Breast epithelium (tissue), 4 donors: ENCODE measurements around the gene AHNAK2. TPM values are rescaled to one million over a fixed set of nuclear protein-coding genes. Genes with fewer than 3 reads are reported as not detected.
"Not testable (repeated sequence)": the region's sequence is repeated elsewhere in the genome, so short reads cannot be mapped to it uniquely, and the experiment has no call there.

ENCODE experiments used
- DNase-seq, 2 donors: peaks; one replicate each; pipeline ENCODE4 v3.0.0-alpha.2; 2019; ENCODE audit warnings: low spot score in 2 of 2
- H3K27ac ChIP-seq, 2 donors: fragments of 200-600 bp; sonication (generic) in 1 of 2; one replicate each; pipeline ENCODE4 v1.5.1; 2016 to 2019; ENCODE audit warnings: mild to moderate bottlenecking in 1 of 2
- H3K27me3 ChIP-seq, 2 donors: fragments of 200-600 bp; sonication (generic) in 1 of 2; one replicate each; pipeline versions ENCODE4 v1.5.1 to v1.6.0; 2017 to 2019; ENCODE audit warnings: control low read depth in 1 of 2, mild to moderate bottlenecking in 1 of 2
- H3K36me3 ChIP-seq: fragments of 200-600 bp; one replicate; pipeline ENCODE4 v1.5.1; 2019
- H3K4me1 ChIP-seq, 2 donors: fragments of 200-600 bp; sonication (generic); one replicate each; pipeline ENCODE4 v1.5.1; 2016 to 2019; ENCODE audit warnings: control low read depth in 1 of 2
- H3K4me3 ChIP-seq, 3 donors: fragments of 200-600 bp; sonication (generic); 1 replicate in 2 of 3; 2 replicates in 1 of 3; pipeline ENCODE4 v1.5.1; 2016 to 2019; ENCODE audit warnings: mild to moderate bottlenecking in 3 of 3, moderate library complexity in 2 of 3
- H3K9me3 ChIP-seq, 2 donors: fragments of 200-600 bp; sonication (generic) in 1 of 2; one replicate each; pipeline ENCODE4 v1.5.1; 2016 to 2019; ENCODE audit warnings: control low read depth in 1 of 2
- CTCF ChIP-seq, 3 donors: fragments of 450-650 bp; IDR thresholded peaks; one replicate each; pipeline ENCODE4 v1.5.1; 2016 to 2017; ENCODE audit warnings: antibody characterized with exemption in 3 of 3, mild to moderate bottlenecking in 3 of 3, moderate library complexity in 3 of 3
- POLR2A ChIP-seq: fragments of 450-650 bp; IDR thresholded peaks from one replicate; pipeline ENCODE4 v1.6.1; 2016; ENCODE audit warnings: antibody characterized with exemption, mild to moderate bottlenecking, moderate library complexity
- POLR2AphosphoS5 ChIP-seq, 3 donors: sonication (generic); formaldehyde crosslinking; IDR thresholded peaks; one replicate each; pipeline ENCODE4 v1.6.1; 2017; ENCODE audit warnings: antibody characterized with exemption in 3 of 3
- intact Hi-C: fragments of 100-400 bp; cut with DNase I; formaldehyde crosslinking; loops from one replicate; pipeline ENCODE4 v1.15.1; 2023; ENCODE audit warnings: low total_unique reads
- total RNA-seq, 3 donors: library from RNA; depleted of rRNA; stranded (reverse); fragments of >200 nt; gene quantifications; one replicate each; pipeline ENCODE4 v1.1.0, GENCODE V29; 2016

Gene AHNAK2
- total RNA-seq, 3 donors from 2014 or later: 15.1 to 46.7 (median 19.3) TPM

- intact Hi-C loops: no loop called here
- H3K27me3 ChIP-seq: no peaks in the 10 kb centered on the region
- H3K4me1 ChIP-seq: no peaks in the 10 kb centered on the region
- no peak for DNase-seq
- no peaks in the 10 kb centered on the region for H3K36me3 ChIP-seq
- H3K27ac ChIP-seq: no peak overlapping the region
- H3K4me3 ChIP-seq: no peak overlapping the region
- no peak for TF ChIP-seq POLR2A
- TF ChIP-seq CTCF (IDR thresholded peaks at IDR 0.05): no peak
- TF ChIP-seq POLR2AphosphoS5 (IDR thresholded peaks at IDR 0.05): no peak
- H3K9me3 ChIP-seq: peaks cover 3 to 5% of the 10 kb centered on the region in 2 donors
Observed at GRCh38 chr14:104917116-104917515, 61.1 kb downstream of the AHNAK2 start.

- intact Hi-C loops: no loop called here
- H3K27me3 ChIP-seq: no peaks in the 10 kb centered on the region
- H3K4me1 ChIP-seq: no peaks in the 10 kb centered on the region
- no peak overlapping the region for H3K4me3 ChIP-seq
- H3K36me3 ChIP-seq: no peaks in the 10 kb centered on the region
- TF ChIP-seq POLR2AphosphoS5 (IDR thresholded peaks at IDR 0.05): no peak
- TF ChIP-seq CTCF (IDR thresholded peaks at IDR 0.05): no peak
- TF ChIP-seq POLR2A: no peak
- no peak overlapping the region for H3K27ac ChIP-seq
- DNase-seq: no peak
- H3K9me3 ChIP-seq: peaks cover 3 to 9% of the 10 kb centered on the region in 2 donors
Observed at GRCh38 chr14:104913435-104913834, 64.7 kb downstream of the AHNAK2 start.

GRCh38 chr14:104912053-104912452 lies 66.1 kb downstream of the AHNAK2 start:
- H3K9me3 ChIP-seq: peaks cover 3 to 9% of the 10 kb centered on the region in 2 donors
- no peaks in the 10 kb centered on the region for H3K27me3 ChIP-seq
- H3K4me3 ChIP-seq: no peak overlapping the region
- no peak overlapping the region for H3K27ac ChIP-seq
- H3K36me3 ChIP-seq: no peaks in the 10 kb centered on the region
- no peaks in the 10 kb centered on the region for H3K4me1 ChIP-seq
- intact Hi-C loops: no loop called here
- DNase-seq: peak in 1 of 2 donors; percentile 10
- TF ChIP-seq POLR2AphosphoS5 (IDR thresholded peaks at IDR 0.05) (no peak), POLR2A (no peak), CTCF (IDR thresholded peaks at IDR 0.05) (no peak)

GRCh38 chr14:104908303-104908702 lies 69.9 kb downstream of the AHNAK2 start:
- TF ChIP-seq CTCF (IDR thresholded peaks at IDR 0.05) (no peak), POLR2A (no peak), POLR2AphosphoS5 (IDR thresholded peaks at IDR 0.05) (no peak)
- DNase-seq: no peak
- Histone ChIP-seq H3K27ac (no peak overlapping the region), H3K27me3 (peaks cover 0 to 7% of the 10 kb centered on the region in 2 donors), H3K9me3 (peaks cover 3 to 9% of the 10 kb centered on the region in 2 donors), H3K4me1 (no peaks in the 10 kb centered on the region), H3K36me3 (no peaks in the 10 kb centered on the region), H3K4me3 (no peak overlapping the region)
- intact Hi-C loops: loop anchor here (10.0 kb wide), 1 partner anchor 1134 kb away; no protein-coding TSS in a partner anchor

GRCh38 chr14:104905579-104905933 lies 72.6 kb downstream of the AHNAK2 start:
- H3K4me3 ChIP-seq, H3K36me3 ChIP-seq, H3K27me3 ChIP-seq, H3K4me1 ChIP-seq, DNase-seq, H3K9me3 ChIP-seq, H3K27ac ChIP-seq: not testable (repeated sequence)
- intact Hi-C loops: loop anchor here (10.0 kb wide), 1 partner anchor 1131 kb away; no protein-coding TSS in a partner anchor

- not testable (repeated sequence) for H3K27me3 ChIP-seq, H3K4me3 ChIP-seq, H3K36me3 ChIP-seq, H3K9me3 ChIP-seq, H3K27ac ChIP-seq, DNase-seq, H3K4me1 ChIP-seq
- intact Hi-C loops: loop anchor here (10.0 kb wide), 1 partner anchor 1130 kb away; no protein-coding TSS in a partner anchor
Observed at GRCh38 chr14:104904650-104905578, 73.3 kb downstream of the AHNAK2 start.
